HG03460 (cell line): ENCODE results near the gene PUSL1.
"Not testable (repeated sequence)": the region's sequence is repeated elsewhere in the genome, so short reads cannot be mapped to it uniquely, and the experiment has no call there.

Source experiments
- ATAC-seq: cut with Tn5 transposase; IDR thresholded peaks from one replicate; pipeline ENCODE4 v1.9.1; 2021; ENCODE audit not compliant: unreplicated experiment

PUSL1 gene

GRCh38 chr1:1309251-1310108 lies 1.1 kb downstream of the PUSL1 start:
- ATAC-seq, result no peak

DNA sequence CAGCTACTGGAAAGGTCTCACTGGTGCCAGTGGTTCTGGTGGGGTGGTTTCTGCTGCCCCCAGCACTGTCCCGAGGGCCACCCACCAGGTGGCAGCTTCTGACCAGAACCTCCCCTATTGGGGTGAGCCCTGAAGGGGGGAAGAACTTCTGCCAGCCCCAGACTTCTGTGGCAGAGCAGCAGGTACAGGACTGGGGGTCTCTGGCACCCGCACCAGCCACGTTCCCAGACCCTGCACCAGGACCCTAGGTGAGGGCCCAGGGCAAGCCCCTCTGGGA lies 1.6 kb downstream of the PUSL1 start:
- ATAC-seq, result no peak

DNA sequence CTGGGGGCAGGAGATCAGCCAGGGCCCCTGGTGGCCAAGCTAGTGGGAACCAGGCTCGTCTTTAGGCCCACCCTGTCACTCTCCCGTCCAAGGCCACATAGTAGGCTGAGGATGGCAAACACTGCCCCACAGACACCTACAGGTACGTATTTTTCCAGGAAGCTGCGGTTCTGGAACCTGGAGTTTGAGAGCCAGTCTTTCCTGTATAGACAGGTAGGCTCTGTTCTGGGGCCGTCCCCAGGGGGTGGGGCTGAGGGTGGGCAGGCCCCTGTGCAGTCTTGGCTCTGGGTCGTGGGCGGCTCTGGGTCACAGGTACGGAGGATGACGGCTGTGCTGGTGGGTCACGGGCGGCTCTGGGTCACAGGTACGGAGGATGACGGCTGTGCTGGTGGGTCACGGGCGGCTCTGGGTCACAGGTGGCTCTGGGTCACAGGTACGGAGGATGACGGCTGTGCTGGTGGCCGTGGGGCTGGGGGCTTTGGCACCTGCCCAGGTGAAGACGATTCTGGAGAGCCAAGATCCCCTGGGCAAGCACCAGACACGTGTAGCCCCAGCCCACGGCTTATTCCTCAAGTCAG lies 2.2 kb downstream of the PUSL1 start:
- no peak for ATAC-seq

DNA sequence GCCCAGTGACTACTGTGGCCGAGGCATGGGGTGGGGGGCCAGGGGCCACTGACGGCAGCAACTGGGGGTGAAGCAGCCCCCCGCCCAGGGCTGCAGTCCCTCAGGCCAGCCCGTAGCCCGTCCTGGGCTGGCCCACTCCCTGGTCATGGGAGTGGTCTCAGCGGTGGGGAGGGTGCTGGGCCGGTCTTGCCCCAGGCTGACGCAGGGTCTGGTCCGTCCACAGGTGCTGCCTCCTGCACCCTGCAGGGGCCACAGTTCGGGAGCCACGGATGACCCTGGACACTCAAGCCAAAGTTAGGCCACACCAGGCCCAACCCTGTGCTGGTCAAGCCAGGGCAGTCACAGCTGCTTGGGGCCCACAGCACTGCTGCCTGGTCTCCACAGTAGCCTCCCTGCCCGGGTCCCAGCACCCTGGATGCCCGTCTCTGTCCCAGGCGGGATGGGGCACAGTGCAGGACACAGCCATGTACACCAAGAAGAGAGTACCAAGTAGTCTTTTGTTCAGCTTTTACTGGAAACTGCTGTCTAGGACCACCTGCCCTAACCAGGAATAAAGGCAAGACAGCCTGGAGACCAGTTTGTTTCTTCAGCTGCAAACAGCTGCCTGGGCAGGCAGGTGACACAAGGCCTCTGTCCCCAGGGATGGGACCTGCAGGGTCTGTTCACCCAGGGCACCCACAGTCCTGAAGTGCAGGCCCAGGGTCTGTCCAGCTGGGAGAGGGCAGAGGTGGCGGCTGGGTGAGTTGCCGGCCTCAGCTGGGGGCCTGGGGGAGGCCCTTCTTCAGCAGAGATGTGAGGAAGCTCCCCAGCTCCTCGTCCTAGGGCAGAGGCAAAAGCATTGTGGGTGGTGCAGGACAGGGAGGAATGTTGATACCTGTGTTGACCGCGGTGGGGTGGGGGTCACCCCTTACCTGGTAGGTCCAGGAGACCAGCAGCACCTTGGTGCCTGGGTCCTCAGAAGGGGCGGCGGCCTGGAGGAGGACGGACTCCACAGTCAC lies 3.0 kb downstream of the PUSL1 start:
- ATAC-seq, result no peak

DNA sequence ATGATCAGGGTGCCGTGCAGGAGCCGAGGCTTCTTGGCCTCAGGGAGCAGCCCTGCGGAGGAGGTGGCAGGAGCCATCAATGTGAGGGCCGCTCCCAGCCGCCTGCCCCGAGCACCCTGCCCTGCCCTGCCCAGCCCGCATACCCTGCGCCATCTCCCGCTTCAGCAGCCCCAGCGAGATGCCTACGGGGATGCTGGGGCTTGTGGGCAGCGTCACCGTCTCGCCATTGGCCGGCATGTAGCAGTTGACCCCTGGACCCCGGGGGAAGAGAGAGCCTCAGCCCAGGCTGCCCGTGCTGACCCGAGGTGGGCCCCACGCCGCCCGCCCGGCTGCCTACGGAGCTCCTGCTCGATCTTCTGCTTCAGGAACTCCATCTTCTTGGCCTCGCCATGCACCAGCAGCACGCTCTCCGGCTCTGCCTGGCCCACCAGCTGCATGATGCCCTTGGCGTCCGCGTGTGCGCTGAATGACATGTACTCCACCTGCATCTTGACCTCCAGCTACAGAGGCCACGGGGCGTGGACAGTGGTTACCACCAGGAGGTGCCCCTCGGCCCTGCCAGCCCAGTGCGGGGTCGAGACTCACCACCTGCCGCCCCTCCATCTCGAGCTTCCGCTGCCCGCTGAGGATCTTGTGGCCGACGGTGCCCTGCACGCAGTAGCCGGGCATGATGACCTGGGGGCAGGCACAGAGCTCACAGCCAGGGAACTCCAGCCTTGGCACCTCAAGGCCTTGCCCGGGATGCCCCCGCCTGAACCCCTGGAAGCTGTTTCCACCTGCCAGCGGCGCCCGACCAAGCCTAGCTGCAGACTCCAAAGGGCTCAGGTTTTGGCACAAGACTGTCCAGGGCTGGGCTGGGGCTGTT lies 4.3 kb downstream of the PUSL1 start:
- no peak for ATAC-seq

DNA sequence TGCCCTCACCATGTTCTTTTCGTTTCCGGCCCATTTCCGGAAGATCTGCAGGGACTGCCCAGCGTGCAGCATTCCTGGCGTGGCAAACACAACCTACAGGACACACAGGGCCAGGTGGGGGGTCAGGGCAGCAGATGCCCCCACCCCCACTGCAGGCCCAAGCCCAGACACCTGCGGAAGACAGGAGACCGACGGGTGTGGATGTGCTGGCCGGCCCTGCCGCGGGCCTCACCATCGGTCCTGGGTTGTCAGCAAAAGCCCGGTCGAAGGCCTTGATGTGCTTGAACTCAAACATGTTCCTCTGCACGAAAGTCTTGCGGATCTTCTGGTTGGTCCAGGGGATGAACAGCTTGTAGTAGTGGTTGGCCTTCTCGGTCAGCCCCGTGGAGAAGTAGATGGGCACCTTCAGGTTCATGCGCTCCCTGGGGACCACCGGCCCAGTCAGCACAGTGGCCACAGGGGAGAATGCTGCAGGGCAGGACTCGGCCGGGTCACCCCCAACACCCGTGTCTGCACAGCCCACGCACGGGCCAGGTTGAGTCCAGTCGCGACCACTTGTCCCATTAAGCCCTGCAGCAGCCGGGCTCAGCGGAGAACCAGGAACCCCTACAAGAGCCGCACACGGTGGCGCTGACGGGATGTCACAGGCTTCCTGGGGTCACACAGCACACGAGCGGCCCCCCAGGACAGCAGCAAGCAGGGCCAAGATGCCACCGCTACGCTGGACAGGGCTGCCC lies 5.3 kb downstream of the PUSL1 start:
- no peak for ATAC-seq

- ATAC-seq, result no peak
These were observed 5.8 kb downstream of the PUSL1 start for GRCh38 chr1:1314237-1314586.

- ATAC-seq, result no peak
These were observed 6.4 kb downstream of the PUSL1 start for GRCh38 chr1:1314678-1315335.

DNA sequence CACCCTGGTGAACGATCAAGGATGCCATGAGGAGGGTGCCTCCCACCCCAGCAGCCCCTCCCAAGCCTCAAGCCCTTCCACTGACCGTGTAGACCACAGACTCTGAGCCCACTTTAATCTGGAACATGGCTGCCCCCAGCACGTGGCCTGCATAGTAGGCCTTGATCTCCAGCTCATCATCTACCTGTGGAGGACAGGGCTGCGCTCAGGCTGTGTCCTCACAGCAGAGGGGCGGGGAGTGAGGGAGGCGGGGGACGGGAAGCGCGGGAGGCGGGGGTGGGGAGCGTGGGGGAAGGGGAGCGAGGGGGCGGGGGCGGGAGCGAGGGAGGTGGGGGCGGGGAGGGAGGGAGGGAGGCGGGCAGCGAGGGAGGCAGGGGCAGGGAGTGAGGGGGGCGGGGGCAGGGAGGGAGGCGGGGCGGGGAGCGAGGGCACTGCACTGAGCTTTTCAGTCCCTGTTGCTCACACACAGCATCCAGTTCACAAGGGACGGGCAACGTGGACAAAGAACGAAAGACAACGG lies 7.1 kb downstream of the PUSL1 start:
- no peak for ATAC-seq

DNA sequence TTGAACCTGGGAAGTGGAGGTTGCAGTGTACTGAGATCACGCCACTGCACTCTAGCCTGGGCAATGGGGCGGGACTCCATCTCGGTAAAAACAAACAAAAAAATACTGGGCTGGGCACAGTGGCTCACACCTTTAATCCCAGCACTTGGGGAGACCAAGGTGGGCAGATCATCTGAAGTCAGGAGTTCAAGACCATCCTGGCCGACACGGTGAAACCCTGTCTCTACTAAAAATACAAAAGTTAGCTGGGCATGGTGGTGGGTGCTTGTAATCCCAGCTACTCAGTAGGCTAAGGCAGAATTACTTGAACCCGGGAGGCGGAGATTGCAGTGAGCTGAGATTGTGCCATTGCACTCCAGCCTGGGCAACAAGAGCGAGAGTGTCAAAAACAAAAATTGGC lies 7.8 kb downstream of the PUSL1 start:
- not testable (repeated sequence) for ATAC-seq

GRCh38 chr1:1317420-1317819 lies 9.0 kb downstream of the PUSL1 start:
- ATAC-seq, result no peak

DNA sequence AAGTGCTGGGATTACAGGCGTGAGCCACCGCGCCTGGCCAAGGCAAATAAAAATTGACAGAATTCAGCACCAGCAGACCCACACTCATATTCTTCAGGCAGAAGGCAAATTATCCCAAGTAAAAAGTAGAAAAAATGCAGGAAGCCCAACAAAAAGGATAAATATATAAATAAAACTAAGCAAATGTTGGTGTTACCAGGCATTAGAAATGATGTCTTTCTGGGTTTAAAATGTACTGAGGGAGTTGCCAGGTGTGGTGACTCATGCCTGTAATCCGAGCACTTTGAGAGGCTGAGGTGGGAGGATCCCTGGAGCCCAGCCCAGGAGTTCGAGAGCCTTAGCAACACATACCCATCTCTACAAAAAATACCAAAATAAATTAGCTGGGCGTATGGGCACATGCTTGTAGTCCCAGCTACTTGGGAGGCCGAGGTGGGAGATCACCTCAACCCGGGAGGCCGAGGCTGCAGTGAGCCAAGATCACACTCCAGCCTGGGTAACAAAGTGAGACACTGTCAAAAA lies 9.8 kb downstream of the PUSL1 start:
- ATAC-seq, result no peak

- no peak for ATAC-seq
These were observed 10.6 kb downstream of the PUSL1 start for GRCh38 chr1:1318777-1319645.

- no peak for ATAC-seq
These were observed 11.2 kb downstream of the PUSL1 start for GRCh38 chr1:1319646-1319941.

DNA sequence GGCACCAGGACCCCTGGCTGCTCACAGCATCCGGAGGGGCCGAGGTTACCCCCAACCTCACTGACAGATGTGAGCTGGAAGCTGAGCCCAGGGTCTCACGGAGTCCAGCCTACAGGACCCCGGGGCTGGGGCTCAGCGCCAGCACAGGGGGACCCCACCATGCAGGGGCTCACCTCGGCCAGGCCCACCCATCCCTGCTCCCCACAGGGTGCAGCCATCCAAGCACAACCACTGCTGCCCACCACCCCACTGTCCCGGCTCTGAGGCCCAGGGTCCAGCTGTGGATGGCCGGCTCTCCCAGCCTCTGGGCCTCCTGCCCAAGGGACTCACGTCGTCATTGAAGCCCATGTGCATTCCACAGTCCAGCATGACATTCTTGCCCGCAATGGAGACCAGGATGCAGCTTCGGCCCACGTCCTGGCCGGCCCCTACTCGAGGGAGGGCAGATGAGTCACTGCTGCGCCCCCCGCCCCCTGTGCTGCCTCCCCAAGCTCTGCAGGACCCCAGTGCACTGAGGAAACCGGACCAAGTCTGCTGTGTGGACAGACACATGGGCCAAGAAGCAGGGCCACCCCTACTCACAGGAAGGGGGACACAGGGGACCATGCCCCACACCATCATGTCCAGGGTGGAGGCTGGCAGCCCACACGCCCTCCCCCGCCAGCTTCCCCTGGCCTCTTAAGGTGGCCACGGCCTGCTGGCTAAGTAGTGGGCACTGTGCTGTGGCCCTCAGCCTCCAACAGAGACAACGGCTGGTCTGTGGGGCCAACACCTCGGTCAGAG lies 12.5 kb downstream of the PUSL1 start:
- no peak for ATAC-seq

- no peak for ATAC-seq
These were observed 13.1 kb downstream of the PUSL1 start for GRCh38 chr1:1321477-1321876.

DNA sequence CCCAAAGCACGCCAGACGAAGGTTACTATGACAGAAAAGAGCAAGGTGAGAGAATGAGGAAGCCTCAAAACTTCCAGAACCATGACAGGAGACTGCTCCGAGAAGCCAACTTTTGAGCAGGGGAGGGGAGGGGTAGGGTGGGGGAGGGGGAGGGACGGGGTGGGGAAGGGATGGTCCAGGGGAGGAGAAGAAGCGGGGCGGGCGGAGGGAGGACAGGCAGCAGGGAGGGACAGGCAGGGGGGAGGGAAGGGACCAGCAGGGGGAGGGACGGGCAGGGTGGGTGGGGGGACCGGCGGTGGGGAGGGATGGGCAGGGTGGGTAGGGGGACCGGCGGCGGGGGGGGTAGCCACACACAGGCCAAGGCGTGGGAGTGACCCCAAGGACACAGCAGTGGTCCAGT lies 14.0 kb downstream of the PUSL1 start:
- ATAC-seq, result no peak

- no peak for ATAC-seq
These were observed 14.6 kb downstream of the PUSL1 start for GRCh38 chr1:1322952-1323351.
